ENCODE data around the gene EXOC4. TPM values are rescaled to one million over a fixed set of nuclear protein-coding genes. Genes with fewer than 3 reads are reported as not detected.

Gene EXOC4
- total and polyA plus RNA-seq, 9 donors: 26.8 to 80.5 (median 70.7) TPM

- TF ChIP-seq POLR2A (IDR thresholded peaks at IDR 0.05) (no peak), EP300 (IDR thresholded peaks at IDR 0.05) (no peak)
- TF ChIP-seq, protein P1, sequence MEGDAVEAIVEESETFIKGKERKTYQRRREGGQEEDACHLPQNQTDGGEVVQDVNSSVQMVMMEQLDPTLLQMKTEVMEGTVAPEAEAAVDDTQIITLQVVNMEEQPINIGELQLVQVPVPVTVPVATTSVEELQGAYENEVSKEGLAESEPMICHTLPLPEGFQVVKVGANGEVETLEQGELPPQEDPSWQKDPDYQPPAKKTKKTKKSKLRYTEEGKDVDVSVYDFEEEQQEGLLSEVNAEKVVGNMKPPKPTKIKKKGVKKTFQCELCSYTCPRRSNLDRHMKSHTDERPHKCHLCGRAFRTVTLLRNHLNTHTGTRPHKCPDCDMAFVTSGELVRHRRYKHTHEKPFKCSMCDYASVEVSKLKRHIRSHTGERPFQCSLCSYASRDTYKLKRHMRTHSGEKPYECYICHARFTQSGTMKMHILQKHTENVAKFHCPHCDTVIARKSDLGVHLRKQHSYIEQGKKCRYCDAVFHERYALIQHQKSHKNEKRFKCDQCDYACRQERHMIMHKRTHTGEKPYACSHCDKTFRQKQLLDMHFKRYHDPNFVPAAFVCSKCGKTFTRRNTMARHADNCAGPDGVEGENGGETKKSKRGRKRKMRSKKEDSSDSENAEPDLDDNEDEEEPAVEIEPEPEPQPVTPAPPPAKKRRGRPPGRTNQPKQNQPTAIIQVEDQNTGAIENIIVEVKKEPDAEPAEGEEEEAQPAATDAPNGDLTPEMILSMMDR (IDR thresholded peaks at IDR 0.05): no peak
- Histone ChIP-seq H3K27me3 (no peaks in the 10 kb centered on the region), H3K36me3 (no peaks in the 10 kb centered on the region), H3K4me1 (ENCODE audit: insufficient read depth) (no peaks in the 10 kb centered on the region), H3K27ac (no peak overlapping the region), H3K4me3 (no peak overlapping the region), H3K9me3 (no peaks in the 10 kb centered on the region)
- DNase-seq: no peak
- intact Hi-C loops (cut with DNase I): no loop called here
- 66 to 79% (median 75%) methylated on average over 2 of the region's 2 CpGs for WGBS, 3 donors
Observed at GRCh38 chr7:133619491-133619890, 366.6 kb downstream of the EXOC4 start.

- 92 to 96% (median 92%) methylated on average over 1 of the region's 1 CpG for WGBS, 3 donors
- H3K27me3 ChIP-seq: no peaks in the 10 kb centered on the region
- intact Hi-C loops (cut with DNase I): no loop called here
- no peaks in the 10 kb centered on the region for H3K4me1 ChIP-seq (ENCODE audit: insufficient read depth)
- H3K9me3 ChIP-seq: no peaks in the 10 kb centered on the region
- no peak overlapping the region for H3K27ac ChIP-seq
- H3K4me3 ChIP-seq: no peak overlapping the region
- no peaks in the 10 kb centered on the region for H3K36me3 ChIP-seq
- TF ChIP-seq, protein P1 (IDR thresholded peaks at IDR 0.05): no peak
- TF ChIP-seq POLR2A (IDR thresholded peaks at IDR 0.05) (no peak), EP300 (IDR thresholded peaks at IDR 0.05) (no peak)
- no peak for DNase-seq
Observed at GRCh38 chr7:133623721-133624120, 370.8 kb downstream of the EXOC4 start.

- Histone ChIP-seq H3K4me1 (ENCODE audit: insufficient read depth) (no peaks in the 10 kb centered on the region), H3K36me3 (no peaks in the 10 kb centered on the region), H3K27me3 (no peaks in the 10 kb centered on the region), H3K4me3 (no peak overlapping the region), H3K27ac (no peak overlapping the region), H3K9me3 (no peaks in the 10 kb centered on the region)
- 61 to 78% (median 68%) methylated on average over 3 of the region's 3 CpGs for WGBS, 3 donors
- no peak for TF ChIP-seq POLR2A (IDR thresholded peaks at IDR 0.05)
- TF ChIP-seq, protein P1 (IDR thresholded peaks at IDR 0.05): no peak
- TF ChIP-seq EP300 (IDR thresholded peaks at IDR 0.05): no peak
- intact Hi-C loops (cut with DNase I): no loop called here
- no peak for DNase-seq
Observed at GRCh38 chr7:133625046-133625445, 372.2 kb downstream of the EXOC4 start.

DNA sequence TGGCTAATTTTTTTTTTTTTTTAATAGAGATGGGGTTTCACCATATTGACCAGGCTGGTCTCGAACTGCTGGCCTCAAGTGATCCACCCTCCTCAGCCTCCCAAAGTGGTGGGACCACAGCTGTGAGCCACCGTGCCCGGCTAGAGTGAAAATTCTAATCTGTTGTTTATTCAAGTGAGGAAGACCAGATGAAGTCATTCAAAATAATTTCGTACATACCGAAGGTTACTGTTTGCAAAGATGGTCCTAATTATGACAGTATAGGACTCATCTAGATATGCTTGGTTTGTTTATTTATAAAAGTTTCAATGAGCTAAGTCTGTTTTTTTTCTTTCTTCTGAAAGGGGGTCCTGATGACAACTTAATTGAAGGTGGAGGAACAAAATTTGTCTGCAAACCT is 376.8 kb downstream of the EXOC4 start:
- no peak for DNase-seq
- TF ChIP-seq POLR2A (IDR thresholded peaks at IDR 0.05): no peak
- TF ChIP-seq, protein P1 (IDR thresholded peaks at IDR 0.05): no peak
- no peak for TF ChIP-seq EP300 (IDR thresholded peaks at IDR 0.05)
- H3K9me3 ChIP-seq: no peaks in the 10 kb centered on the region
- intact Hi-C loops (cut with DNase I): no loop called here
- no peaks in the 10 kb centered on the region for H3K36me3 ChIP-seq
- no peak overlapping the region for H3K4me3 ChIP-seq
- H3K4me1 ChIP-seq (ENCODE audit: insufficient read depth): no peaks in the 10 kb centered on the region
- no peaks in the 10 kb centered on the region for H3K27me3 ChIP-seq
- H3K27ac ChIP-seq: no peak overlapping the region
- 66 to 70% (median 69%) methylated on average over 5 of the region's 5 CpGs for WGBS, 3 donors

All from ovary (tissue), 9 donors.